ENCODE results near the gene AP2B1. TPM values are rescaled to one million over a fixed set of nuclear protein-coding genes. Genes with fewer than 3 reads are reported as not detected.

The AP2B1 gene
- total RNA-seq, 1 experiment from 2014 or later, result 217 TPM

DNA sequence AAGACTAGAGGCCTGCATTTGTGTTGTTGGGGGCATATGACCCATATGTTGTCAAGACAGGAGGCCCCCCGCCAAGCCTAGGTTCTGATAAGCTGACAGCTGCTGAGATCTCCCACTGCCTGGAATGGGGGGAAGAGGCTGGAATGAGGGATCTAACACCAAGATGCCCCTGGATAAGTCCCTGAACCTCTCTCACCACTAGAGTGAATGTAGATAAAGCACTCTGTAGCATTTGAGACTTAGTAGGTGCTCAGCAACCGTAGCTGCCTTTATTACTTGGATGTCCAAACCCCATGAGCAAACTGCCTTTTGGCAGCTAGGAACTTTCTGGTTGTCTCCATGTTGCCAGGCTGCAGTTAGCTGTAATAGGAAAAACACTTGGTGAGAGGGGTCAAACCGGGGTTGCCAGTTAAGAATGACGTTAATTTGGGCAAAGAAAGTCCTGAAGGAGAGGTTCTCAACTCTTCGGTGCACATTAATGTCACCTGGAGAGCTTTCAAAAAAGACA lies 139.9 kb downstream of the AP2B1 start:
- H3K4me1 ChIP-seq (ENCODE audit: insufficient read depth, low read length), result 0 out of 2 replicates have a peak, but pooled peaks cover 3% of the 10 kb centered on the region
- DNase-seq, result no peak
- H3K27me3 ChIP-seq (ENCODE audit: insufficient read depth, low read length), result no peaks in the 10 kb centered on the region
- H2BK15ac ChIP-seq (ENCODE audit: low read depth, low read length), result no peak overlapping the region
- H4K8ac ChIP-seq (replicated peaks; ENCODE audit: insufficient read length, low read depth, low read length), result no peak overlapping the region
- H3K4me2 ChIP-seq (ENCODE audit: insufficient read depth, insufficient read length, low read length), result no peak overlapping the region
- no peaks in the 10 kb centered on the region for H3K9me3 Mint-ChIP-seq
- no peak overlapping the region for H2AFZ ChIP-seq (ENCODE audit: low read length)
- H3K9ac ChIP-seq (ENCODE audit: extremely low read depth, insufficient read length, low read length), result no peak overlapping the region
- no peak overlapping the region; a peak in 1 of 7 replicates for H3K27ac Mint-ChIP-seq
- no peak overlapping the region for H2BK120ac ChIP-seq (ENCODE audit: low read depth, low read length, poor library complexity, severe bottlenecking)
- H3K27me3 Mint-ChIP-seq (ENCODE audit: low read depth), result peaks cover 15% of the 10 kb centered on the region
- H3K23ac ChIP-seq (ENCODE audit: insufficient read length, low read depth, low read length), result no peak overlapping the region
- no peaks in the 10 kb centered on the region for H3K9me3 ChIP-seq (ENCODE audit: control insufficient read depth, low read depth, low read length)
- H3T11ph ChIP-seq (ENCODE audit: low read length), result no peak overlapping the region
- H3K79me2 ChIP-seq (ENCODE audit: insufficient read depth, low read length), result no peaks in the 10 kb centered on the region
- H3K14ac ChIP-seq (ENCODE audit: insufficient read depth, low read length), result no peak overlapping the region
- H3K27ac ChIP-seq (ENCODE audit: insufficient read length, low read depth, low read length), result no peak overlapping the region
- H3K36me3 Mint-ChIP-seq (ENCODE audit: insufficient read depth in 1 of 3, low read depth in 3 of 3), result peaks cover 7 to 27% (median 27%) of the 10 kb centered on the region in 3 experiments; a peak in 6 of 7 replicates
- H3K79me1 ChIP-seq (ENCODE audit: insufficient read depth, low read depth, low read length, poor library complexity, severe bottlenecking), result no peaks in the 10 kb centered on the region
- H3K23me2 ChIP-seq (ENCODE audit: insufficient read length, low read depth, low read length, poor library complexity, severe bottlenecking), result peaks cover 1% of the 10 kb centered on the region
- TF ChIP-seq, protein P1, sequence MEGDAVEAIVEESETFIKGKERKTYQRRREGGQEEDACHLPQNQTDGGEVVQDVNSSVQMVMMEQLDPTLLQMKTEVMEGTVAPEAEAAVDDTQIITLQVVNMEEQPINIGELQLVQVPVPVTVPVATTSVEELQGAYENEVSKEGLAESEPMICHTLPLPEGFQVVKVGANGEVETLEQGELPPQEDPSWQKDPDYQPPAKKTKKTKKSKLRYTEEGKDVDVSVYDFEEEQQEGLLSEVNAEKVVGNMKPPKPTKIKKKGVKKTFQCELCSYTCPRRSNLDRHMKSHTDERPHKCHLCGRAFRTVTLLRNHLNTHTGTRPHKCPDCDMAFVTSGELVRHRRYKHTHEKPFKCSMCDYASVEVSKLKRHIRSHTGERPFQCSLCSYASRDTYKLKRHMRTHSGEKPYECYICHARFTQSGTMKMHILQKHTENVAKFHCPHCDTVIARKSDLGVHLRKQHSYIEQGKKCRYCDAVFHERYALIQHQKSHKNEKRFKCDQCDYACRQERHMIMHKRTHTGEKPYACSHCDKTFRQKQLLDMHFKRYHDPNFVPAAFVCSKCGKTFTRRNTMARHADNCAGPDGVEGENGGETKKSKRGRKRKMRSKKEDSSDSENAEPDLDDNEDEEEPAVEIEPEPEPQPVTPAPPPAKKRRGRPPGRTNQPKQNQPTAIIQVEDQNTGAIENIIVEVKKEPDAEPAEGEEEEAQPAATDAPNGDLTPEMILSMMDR (conservative IDR thresholded peaks at IDR 0.05), result no peak
- no peak overlapping the region for H3K18ac ChIP-seq (ENCODE audit: insufficient read length, low read depth, low read length)
- H3K4me3 Mint-ChIP-seq, result no peak overlapping the region
- no peak overlapping the region for H4K91ac ChIP-seq (ENCODE audit: insufficient read length, low read depth, low read length)
- no peak overlapping the region for H2BK12ac ChIP-seq (ENCODE audit: insufficient read length, low read depth, low read length)
- H3K4ac ChIP-seq (ENCODE audit: low read depth, low read length), result no peak overlapping the region
- H4K20me1 ChIP-seq (ENCODE audit: control insufficient read depth, insufficient read depth, insufficient read length), result no peaks in the 10 kb centered on the region
- no peak overlapping the region for H4K5ac ChIP-seq (ENCODE audit: insufficient read length, low read depth, low read length)
- no peak overlapping the region for H2BK5ac ChIP-seq (ENCODE audit: insufficient read length, low read length)
- no peak overlapping the region for H2BK20ac ChIP-seq (ENCODE audit: low read depth, low read length, poor library complexity, severe bottlenecking)
- H2AK5ac ChIP-seq (ENCODE audit: insufficient read length, low read length), result no peak overlapping the region
- no CpG with 5 or more reads among the region's 5 CpGs for WGBS (ENCODE audit: extremely low coverage, insufficient read length, low lambda C conversion rate)
- H3K56ac ChIP-seq (ENCODE audit: insufficient read length, low read depth, low read length), result no peak overlapping the region
- peaks cover 33 to 44% of the 10 kb centered on the region in 2 experiments for H3K4me1 Mint-ChIP-seq

Measured in H9 (cell line).